A549 (cell line): ENCODE data around the gene TMEM218. TPM values are rescaled to one million over a fixed set of nuclear protein-coding genes. Genes with fewer than 3 reads are reported as not detected.

Source experiments
- ATAC-seq, 2 experiments: fragments of 200-7000 bp in 1 of 2; fragments of >200 bp in 1 of 2; cut with Nextera tagmentation in 1 of 2; cut with Tn5 transposase in 1 of 2; 3 replicates each; pipeline versions ENCODE4 v1.8.0 to v1.9.1; 2018 to 2020; ENCODE audit warnings: mild to moderate bottlenecking in 1 of 2, moderate library complexity in 1 of 2
- CTCF ChIA-PET: fragments of 300-600 bp; sonication (Branson Sonifier 250); formaldehyde crosslinking; extraction: SDS; loops from one replicate; lab custom pipeline; 2021; ENCODE audit warnings: antibody characterized with exemption, inconsistent platforms; lab: Yijun Ruan, JAX
- POLR2A ChIA-PET: fragments of 350-600 bp; formaldehyde crosslinking; extraction: SDS; loops from one replicate; lab custom pipeline; 2021; ENCODE audit warnings: antibody characterized with exemption, inconsistent platforms; lab: Yijun Ruan, JAX
- DNase-seq, 2 experiments: peaks; one replicate each; pipeline versions ENCODE4 v3.0.0 to v3.0.0-alpha.2; 2011 to 2016; ENCODE audit warnings: low read depth in 1 of 2, low spot score in 1 of 2
- FAIRE-seq: peaks from 2 replicates; lab custom pipeline; 2011; peaks lifted over from hg19 to GRCh38; lab: Jason Lieb, UNC
- H3K27ac ChIP-seq, 2 experiments: fragments of >200 bp; sonication (Bioruptor Twin); formaldehyde crosslinking; 3 replicates each; pipeline ENCODE4 v1.5.1; 2016 to 2017
- H3K4me1 ChIP-seq: fragments of >200 bp; sonication (Bioruptor Twin); formaldehyde crosslinking; 3 replicates; pipeline ENCODE4 v1.6.1; 2016
- H3K4me2 ChIP-seq: fragments of >200 bp; sonication (Bioruptor Twin); formaldehyde crosslinking; 3 replicates; pipeline ENCODE4 v1.6.1; 2016
- H3K4me3 ChIP-seq: fragments of >200 bp; sonication (Bioruptor Twin); formaldehyde crosslinking; 3 replicates; pipeline ENCODE4 v1.5.1; 2016
- H3K9me3 ChIP-seq: fragments of >200 bp; sonication (Bioruptor Twin); formaldehyde crosslinking; 3 replicates; pipeline ENCODE4 v1.6.1; 2016
- BHLHE40 ChIP-seq: IDR thresholded peaks from 2 replicates; pipeline ENCODE4 v1.6.1; 2012; ENCODE audit warnings: low read depth, low read length, inconsistent platforms
- CBX2 ChIP-seq: fragments of 200-600 bp; sonication (generic); IDR thresholded peaks from 2 replicates; pipeline ENCODE4 v1.6.1; 2016; ENCODE audit warnings: low read depth, mild to moderate bottlenecking, borderline replicate concordance
- CHD2 ChIP-seq: fragments of 150-350 bp; IDR thresholded peaks from 2 replicates; pipeline ENCODE4 v1.6.1; 2014; ENCODE audit warnings: low read length; ENCODE audit not compliant: partially characterized antibody
- EHMT2 ChIP-seq: fragments of 200-600 bp; sonication (generic); IDR thresholded peaks from 2 replicates; pipeline ENCODE4 v1.6.1; 2016; ENCODE audit warnings: antibody characterized with exemption, low read depth, mild to moderate bottlenecking, moderate library complexity
- EP300 ChIP-seq, 2 experiments: fragments of >200 bp; sonication (Bioruptor Twin); formaldehyde crosslinking; IDR thresholded peaks; 2 replicates in 1 of 2; 3 replicates in 1 of 2; pipeline ENCODE4 v1.6.1; 2016 to 2017
- ESRRA ChIP-seq: fragments of 150-350 bp; IDR thresholded peaks from 2 replicates; pipeline ENCODE4 v1.6.1; 2014; ENCODE audit warnings: mild to moderate bottlenecking, low read length, borderline replicate concordance
- GATA3 ChIP-seq: IDR thresholded peaks from 2 replicates; pipeline ENCODE4 v1.6.1; 2012; ENCODE audit warnings: borderline replicate concordance
- KDM1A ChIP-seq: fragments of 200-600 bp; sonication (generic); IDR thresholded peaks from 2 replicates; pipeline ENCODE4 v1.6.1; 2016; ENCODE audit warnings: low read depth, mild to moderate bottlenecking
- MYC ChIP-seq: IDR thresholded peaks from 2 replicates; pipeline ENCODE4 v1.6.1; 2012; ENCODE audit warnings: mild to moderate bottlenecking, inconsistent platforms, low read length, improper control_type of control experiment, borderline replicate concordance
- PHF8 ChIP-seq: fragments of 200-600 bp; sonication (generic); IDR thresholded peaks from 2 replicates; pipeline ENCODE4 v1.6.1; 2016; ENCODE audit warnings: low read depth, mild to moderate bottlenecking, antibody characterized with exemption, moderate library complexity, borderline replicate concordance
- POLR2A ChIP-seq: IDR thresholded peaks from 2 replicates; pipeline ENCODE4 v1.6.1; 2012; ENCODE audit warnings: mild to moderate bottlenecking, low read length
- RFX5 ChIP-seq: fragments of 450-650 bp; IDR thresholded peaks from 2 replicates; pipeline ENCODE4 v1.7.1; 2014; ENCODE audit warnings: antibody characterized with exemption, mild to moderate bottlenecking, moderate library complexity
- TFCP2L1 ChIP-seq: fragments of 250-450 bp; sonication (Bioruptor Pico); IDR thresholded peaks from 2 replicates; pipeline ENCODE4 v1.5.0; 2021; ENCODE audit warnings: mild to moderate bottlenecking
- TP53 ChIP-seq: fragments of 250-450 bp; sonication (Bioruptor Pico); IDR thresholded peaks from 2 replicates; pipeline ENCODE4 v1.5.0; 2021; ENCODE audit warnings: mild to moderate bottlenecking, moderate library complexity
- ZC3H11A ChIP-seq: fragments of 450-650 bp; IDR thresholded peaks from 2 replicates; pipeline ENCODE4 v1.6.1; 2014; ENCODE audit warnings: antibody characterized with exemption, mild to moderate bottlenecking
- ZFP36 ChIP-seq: fragments of 450-650 bp; IDR thresholded peaks from 2 replicates; pipeline ENCODE4 v1.6.1; 2014; ENCODE audit warnings: borderline replicate concordance; ENCODE audit not compliant: partially characterized antibody
- WGBS: methylation state at CpG from one replicate; pipeline ENCODE4 v1.1.6; 2017; ENCODE audit errors: missing lambda C conversion rate; 5-methylcytosine and 5-hydroxymethylcytosine counted together
- polyA plus RNA-seq, 4 experiments: library from polyadenylated mRNA; depleted of rRNA in 3 of 4; stranded (reverse); fragments of >200 nt; fragmentation: RNase III in 1 of 4; extraction: RNeasy Plus Mini Kit Qiagen cat#74134 plus additional on column Dnase treatment in 1 of 4; gene quantifications; 2 replicates in 3 of 4; 3 replicates in 1 of 4; pipeline ENCODE4 v1.2.3, GENCODE V29; 2011 to 2017
- TF ChIP-seq, protein P1 (sequence below): fragments of 200-600 bp; sonication (generic); IDR thresholded peaks from 2 replicates; pipeline ENCODE4 v1.6.1; 2016; ENCODE audit warnings: antibody characterized with exemption, mild to moderate bottlenecking, moderate library complexity
- TF ChIP-seq, protein P2 (sequence below): fragments of 450-650 bp; IDR thresholded peaks from 2 replicates; pipeline ENCODE4 v1.6.1; 2014; ENCODE audit warnings: antibody characterized with exemption
- TF ChIP-seq, protein P3 (sequence below): fragments of >200 bp; sonication (Bioruptor Twin); formaldehyde crosslinking; IDR thresholded peaks from 2 replicates; pipeline ENCODE4 v1.6.1; 2016
- TF ChIP-seq, protein P4 (sequence below): fragments of >200 bp; sonication (Bioruptor Twin); formaldehyde crosslinking; IDR thresholded peaks from 3 replicates; pipeline ENCODE4 v1.6.1; 2016
- TF ChIP-seq, protein P5 (sequence below): IDR thresholded peaks from 2 replicates; pipeline ENCODE4 v1.6.1; 2012; ENCODE audit warnings: low read depth, borderline replicate concordance
- TF ChIP-seq, protein P6 (sequence below): fragments of >200 bp; sonication (Bioruptor Twin); formaldehyde crosslinking; IDR thresholded peaks from 3 replicates; pipeline ENCODE4 v1.5.1; 2016

Gene TMEM218
- polyA plus RNA-seq, 2 of the 4 experiments (the other 2 are of a cell fraction) = 29.1 to 34.6 TPM

DNA sequence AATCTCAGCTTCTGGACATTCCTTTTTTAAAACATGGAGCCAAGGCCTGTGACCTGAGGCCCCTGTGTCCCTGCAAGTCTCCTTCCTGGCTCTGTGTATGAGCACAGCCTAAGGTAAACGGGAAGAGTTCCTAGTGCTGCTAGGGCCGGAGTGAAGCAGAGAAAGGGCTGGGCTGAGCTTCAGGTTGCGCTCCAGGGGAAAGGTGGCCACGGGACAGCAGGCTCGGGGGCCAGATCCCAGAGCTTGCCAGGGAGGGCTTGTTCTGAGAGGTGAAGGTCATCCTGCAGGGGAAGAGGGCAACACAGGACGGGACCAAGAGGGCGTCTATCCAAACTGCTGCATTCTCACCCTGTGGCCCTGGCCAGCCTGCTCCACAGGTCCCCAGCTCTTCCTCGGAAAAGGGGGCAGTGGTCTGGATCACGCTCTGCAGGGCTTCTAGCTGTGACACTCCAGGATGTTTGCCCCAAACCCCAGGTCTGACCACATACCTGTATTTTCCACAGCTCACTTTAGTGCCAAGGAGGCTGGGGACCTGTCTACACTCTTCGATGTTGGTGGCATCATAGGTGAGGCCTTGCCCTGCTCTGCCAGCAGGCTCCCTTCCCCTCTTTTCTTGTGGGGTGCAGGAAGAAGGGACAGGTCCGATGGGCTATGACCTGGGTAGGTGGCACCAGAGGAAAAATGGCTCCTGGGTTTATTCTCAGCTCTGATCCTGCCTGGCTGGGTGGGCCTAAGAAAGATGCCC, 27.9 kb downstream of the TMEM218 start:
- DNase-seq (no peak), ATAC-seq (no peak), FAIRE-seq (no peak)
- Histone ChIP-seq H3K9me3 (no peaks in the 10 kb centered on the region), H3K4me3 (no peak overlapping the region), H3K27ac (no peak overlapping the region), H3K4me1 (no peaks in the 10 kb centered on the region), H3K4me2 (no peak overlapping the region)
- POLR2A ChIA-PET = no interaction called here
- no peak for TF ChIP-seq ESRRA
- no peak for TF ChIP-seq TFCP2L1 (CRISPR knock-in tag)
- TF ChIP-seq, protein P1, sequence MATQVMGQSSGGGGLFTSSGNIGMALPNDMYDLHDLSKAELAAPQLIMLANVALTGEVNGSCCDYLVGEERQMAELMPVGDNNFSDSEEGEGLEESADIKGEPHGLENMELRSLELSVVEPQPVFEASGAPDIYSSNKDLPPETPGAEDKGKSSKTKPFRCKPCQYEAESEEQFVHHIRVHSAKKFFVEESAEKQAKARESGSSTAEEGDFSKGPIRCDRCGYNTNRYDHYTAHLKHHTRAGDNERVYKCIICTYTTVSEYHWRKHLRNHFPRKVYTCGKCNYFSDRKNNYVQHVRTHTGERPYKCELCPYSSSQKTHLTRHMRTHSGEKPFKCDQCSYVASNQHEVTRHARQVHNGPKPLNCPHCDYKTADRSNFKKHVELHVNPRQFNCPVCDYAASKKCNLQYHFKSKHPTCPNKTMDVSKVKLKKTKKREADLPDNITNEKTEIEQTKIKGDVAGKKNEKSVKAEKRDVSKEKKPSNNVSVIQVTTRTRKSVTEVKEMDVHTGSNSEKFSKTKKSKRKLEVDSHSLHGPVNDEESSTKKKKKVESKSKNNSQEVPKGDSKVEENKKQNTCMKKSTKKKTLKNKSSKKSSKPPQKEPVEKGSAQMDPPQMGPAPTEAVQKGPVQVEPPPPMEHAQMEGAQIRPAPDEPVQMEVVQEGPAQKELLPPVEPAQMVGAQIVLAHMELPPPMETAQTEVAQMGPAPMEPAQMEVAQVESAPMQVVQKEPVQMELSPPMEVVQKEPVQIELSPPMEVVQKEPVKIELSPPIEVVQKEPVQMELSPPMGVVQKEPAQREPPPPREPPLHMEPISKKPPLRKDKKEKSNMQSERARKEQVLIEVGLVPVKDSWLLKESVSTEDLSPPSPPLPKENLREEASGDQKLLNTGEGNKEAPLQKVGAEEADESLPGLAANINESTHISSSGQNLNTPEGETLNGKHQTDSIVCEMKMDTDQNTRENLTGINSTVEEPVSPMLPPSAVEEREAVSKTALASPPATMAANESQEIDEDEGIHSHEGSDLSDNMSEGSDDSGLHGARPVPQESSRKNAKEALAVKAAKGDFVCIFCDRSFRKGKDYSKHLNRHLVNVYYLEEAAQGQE = no peak
- 38% methylated on average over 5 of the region's 11 CpGs for WGBS
- CTCF ChIA-PET = interaction anchor here (0.6 kb wide), 1 partner anchor 402 kb away, joined by 3 read pairs; no protein-coding TSS in a partner anchor

DNA sequence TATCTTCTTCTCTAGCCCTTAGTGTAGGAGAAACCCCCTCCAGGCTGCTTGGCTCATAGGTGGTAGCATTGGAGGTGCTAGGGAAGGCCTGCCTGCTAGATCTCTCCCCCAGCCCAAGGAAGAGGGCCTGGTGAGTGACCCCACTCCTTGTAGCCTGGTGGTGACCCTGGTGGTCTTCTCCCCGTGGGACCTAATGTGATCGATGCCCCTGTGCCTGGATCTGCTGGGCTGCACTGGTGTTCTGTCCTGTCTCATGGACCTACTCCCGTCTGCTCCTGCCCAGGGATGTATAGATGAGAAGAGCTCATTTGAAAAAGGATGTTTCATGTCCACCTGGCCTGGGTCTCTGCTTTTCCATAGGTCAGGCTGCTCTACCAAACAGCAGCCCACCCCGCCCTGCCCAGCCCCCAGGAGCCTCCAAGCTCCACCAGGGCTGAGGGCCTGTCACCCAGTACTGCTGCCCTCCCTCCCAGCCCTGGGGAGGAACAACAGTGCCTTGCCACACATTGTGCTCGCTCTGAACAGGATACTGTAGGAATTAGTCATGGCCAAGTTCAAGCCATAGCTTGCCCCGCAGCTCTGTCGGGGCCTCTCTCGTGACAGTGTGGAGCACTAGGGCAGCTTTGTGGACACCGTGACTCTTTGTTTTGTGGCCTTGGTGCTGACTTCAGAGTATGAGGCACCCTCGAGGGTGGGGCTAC, 28.7 kb downstream of the TMEM218 start:
- H3K4me2 ChIP-seq = no peak overlapping the region
- FAIRE-seq (no peak), ATAC-seq (no peak), DNase-seq (no peak)
- CTCF ChIA-PET = interaction anchor here (1.2 kb wide), 1 partner anchor 323 kb away, joined by 3 read pairs; no protein-coding TSS in a partner anchor
- H3K27ac ChIP-seq = no peak overlapping the region
- TF ChIP-seq RFX5 (no peak), ESRRA (no peak), GATA3 (no peak), CBX2 (no peak), POLR2A (no peak), PHF8 (no peak), ZC3H11A (no peak), ZFP36 (no peak), TP53 (no peak), KDM1A (no peak), EP300 (IDR thresholded peaks at IDR 0.05) (no peak), EHMT2 (no peak), CHD2 (no peak), MYC (no peak), BHLHE40 (no peak)
- TF ChIP-seq, protein P2, sequence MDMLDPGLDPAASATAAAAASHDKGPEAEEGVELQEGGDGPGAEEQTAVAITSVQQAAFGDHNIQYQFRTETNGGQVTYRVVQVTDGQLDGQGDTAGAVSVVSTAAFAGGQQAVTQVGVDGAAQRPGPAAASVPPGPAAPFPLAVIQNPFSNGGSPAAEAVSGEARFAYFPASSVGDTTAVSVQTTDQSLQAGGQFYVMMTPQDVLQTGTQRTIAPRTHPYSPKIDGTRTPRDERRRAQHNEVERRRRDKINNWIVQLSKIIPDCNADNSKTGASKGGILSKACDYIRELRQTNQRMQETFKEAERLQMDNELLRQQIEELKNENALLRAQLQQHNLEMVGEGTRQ = no peak
- TF ChIP-seq, protein P3, sequence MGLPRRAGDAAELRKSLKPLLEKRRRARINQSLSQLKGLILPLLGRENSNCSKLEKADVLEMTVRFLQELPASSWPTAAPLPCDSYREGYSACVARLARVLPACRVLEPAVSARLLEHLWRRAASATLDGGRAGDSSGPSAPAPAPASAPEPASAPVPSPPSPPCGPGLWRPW = no peak
- TF ChIP-seq, protein P4, sequence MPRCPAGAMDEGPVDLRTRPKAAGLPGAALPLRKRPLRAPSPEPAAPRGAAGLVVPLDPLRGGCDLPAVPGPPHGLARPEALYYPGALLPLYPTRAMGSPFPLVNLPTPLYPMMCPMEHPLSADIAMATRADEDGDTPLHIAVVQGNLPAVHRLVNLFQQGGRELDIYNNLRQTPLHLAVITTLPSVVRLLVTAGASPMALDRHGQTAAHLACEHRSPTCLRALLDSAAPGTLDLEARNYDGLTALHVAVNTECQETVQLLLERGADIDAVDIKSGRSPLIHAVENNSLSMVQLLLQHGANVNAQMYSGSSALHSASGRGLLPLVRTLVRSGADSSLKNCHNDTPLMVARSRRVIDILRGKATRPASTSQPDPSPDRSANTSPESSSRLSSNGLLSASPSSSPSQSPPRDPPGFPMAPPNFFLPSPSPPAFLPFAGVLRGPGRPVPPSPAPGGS = no peak
- TF ChIP-seq, protein P5, sequence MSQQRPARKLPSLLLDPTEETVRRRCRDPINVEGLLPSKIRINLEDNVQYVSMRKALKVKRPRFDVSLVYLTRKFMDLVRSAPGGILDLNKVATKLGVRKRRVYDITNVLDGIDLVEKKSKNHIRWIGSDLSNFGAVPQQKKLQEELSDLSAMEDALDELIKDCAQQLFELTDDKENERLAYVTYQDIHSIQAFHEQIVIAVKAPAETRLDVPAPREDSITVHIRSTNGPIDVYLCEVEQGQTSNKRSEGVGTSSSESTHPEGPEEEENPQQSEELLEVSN = no peak
- TF ChIP-seq, protein P6, sequence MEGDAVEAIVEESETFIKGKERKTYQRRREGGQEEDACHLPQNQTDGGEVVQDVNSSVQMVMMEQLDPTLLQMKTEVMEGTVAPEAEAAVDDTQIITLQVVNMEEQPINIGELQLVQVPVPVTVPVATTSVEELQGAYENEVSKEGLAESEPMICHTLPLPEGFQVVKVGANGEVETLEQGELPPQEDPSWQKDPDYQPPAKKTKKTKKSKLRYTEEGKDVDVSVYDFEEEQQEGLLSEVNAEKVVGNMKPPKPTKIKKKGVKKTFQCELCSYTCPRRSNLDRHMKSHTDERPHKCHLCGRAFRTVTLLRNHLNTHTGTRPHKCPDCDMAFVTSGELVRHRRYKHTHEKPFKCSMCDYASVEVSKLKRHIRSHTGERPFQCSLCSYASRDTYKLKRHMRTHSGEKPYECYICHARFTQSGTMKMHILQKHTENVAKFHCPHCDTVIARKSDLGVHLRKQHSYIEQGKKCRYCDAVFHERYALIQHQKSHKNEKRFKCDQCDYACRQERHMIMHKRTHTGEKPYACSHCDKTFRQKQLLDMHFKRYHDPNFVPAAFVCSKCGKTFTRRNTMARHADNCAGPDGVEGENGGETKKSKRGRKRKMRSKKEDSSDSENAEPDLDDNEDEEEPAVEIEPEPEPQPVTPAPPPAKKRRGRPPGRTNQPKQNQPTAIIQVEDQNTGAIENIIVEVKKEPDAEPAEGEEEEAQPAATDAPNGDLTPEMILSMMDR = no peak
- no peaks in the 10 kb centered on the region for H3K4me1 ChIP-seq
- H3K4me3 ChIP-seq = no peak overlapping the region
- 50% methylated on average over 6 of the region's 10 CpGs for WGBS
- POLR2A ChIA-PET = no interaction called here
- no peaks in the 10 kb centered on the region for H3K9me3 ChIP-seq
